ENCODE data around the gene CWF19L2. TPM values are rescaled to one million over a fixed set of nuclear protein-coding genes. Genes with fewer than 3 reads are reported as not detected.

The CWF19L2 gene
- total and polyA plus RNA-seq, 2 of the 8 experiments (the other 6 are each of a cell fraction or from before 2014, with no cell fraction given) = 2.2 to 16.6 TPM

GRCh38 chr11:107496011-107496410, 38.4 kb upstream of the CWF19L2 start:
- H3K4me3 ChIP-seq (ENCODE audit: extremely low read depth in 1 of 4, insufficient read depth in 2 of 4, low read depth in 3 of 4, low read length in 4 of 4) = no peak overlapping the region
- DNase-seq (ENCODE audit: low read depth in 1 of 2, low spot score in 2 of 2) (no peak), FAIRE-seq (peak; percentile 13)
- no peak overlapping the region for H2BK20ac ChIP-seq (ENCODE audit: low read length)
- no peak overlapping the region for H2AFZ ChIP-seq (ENCODE audit: low read length)
- WGBS, 2 experiments (ENCODE audit: extremely low coverage in 1 of 2, insufficient coverage in 1 of 2, insufficient read length in 1 of 2, insufficient replicate concordance in 2 of 2, low coverage in 1 of 2, low lambda C conversion rate in 2 of 2, missing lambda C conversion rate in 1 of 2) = 86% methylated on average over 4 of the region's 4 CpGs; no CpG with 5 or more reads in 1 of the 2 experiments
- no peak overlapping the region for H2BK12ac ChIP-seq (ENCODE audit: low read depth, low read length)
- no peaks in the 10 kb centered on the region for H3K23me2 ChIP-seq (ENCODE audit: low read depth, low read length)
- H3K23ac ChIP-seq (ENCODE audit: insufficient read length) = no peak overlapping the region
- H2BK15ac ChIP-seq (ENCODE audit: low read length) = no peak overlapping the region
- ChIA-PET CTCF (ENCODE audit: partially characterized antibody) (no interaction called here), POLR2A (ENCODE audit: partially characterized antibody) (no interaction called here)
- H3K4me2 ChIP-seq (ENCODE audit: insufficient read depth in 1 of 2, low read depth in 2 of 2, low read length in 2 of 2) = no peak overlapping the region
- H2AK5ac ChIP-seq (ENCODE audit: low read depth, low read length) = no peak overlapping the region
- H3K56ac ChIP-seq (replicated peaks; ENCODE audit: insufficient read length, low read depth, low read length) = no peak overlapping the region
- no peak overlapping the region for H4K91ac ChIP-seq (replicated peaks; ENCODE audit: insufficient read length, low read length)
- H3K27ac ChIP-seq (ENCODE audit: low read depth, low read length) = no peak overlapping the region
- H3K9ac ChIP-seq (replicated peaks in 1 of 4; ENCODE audit: extremely low read depth in 1 of 4, low read depth in 3 of 4, low read length in 3 of 4) = no peak overlapping the region
- H2BK120ac ChIP-seq (replicated peaks; ENCODE audit: low read depth, low read length) = no peak overlapping the region
- no peaks in the 10 kb centered on the region for H3K9me3 ChIP-seq (ENCODE audit: insufficient read depth in 2 of 2, low read depth in 1 of 2, low read length in 1 of 2)
- no peak overlapping the region for H3K14ac ChIP-seq (ENCODE audit: insufficient read length)
- H4K8ac ChIP-seq (ENCODE audit: extremely low read depth, insufficient read depth, low read length) = no peak overlapping the region
- no peaks in the 10 kb centered on the region for H3K79me2 ChIP-seq (ENCODE audit: control insufficient read depth in 1 of 2, insufficient read depth in 2 of 2, low read length in 2 of 2)
- no peak for TF ChIP-seq RAD21 (IDR thresholded peaks at IDR 0.05 in 1 of 2, conservative IDR thresholded peaks at IDR 0.05 in 1 of 2; ENCODE audit: low read depth in 2 of 2, low read length in 2 of 2)
- TF ChIP-seq CBX8 (IDR thresholded peaks at IDR 0.05; ENCODE audit: borderline replicate concordance, low read depth, low read length) = no peak
- TF ChIP-seq KDM4A (IDR thresholded peaks at IDR 0.05; ENCODE audit: low read depth, low read length, severe bottlenecking) = no peak
- TF ChIP-seq CHD1 (IDR thresholded peaks at IDR 0.05; ENCODE audit: low read depth, low read length) = no peak
- TF ChIP-seq SRF (IDR thresholded peaks at IDR 0.05; ENCODE audit: low read depth, low read length) = no peak
- no peak for TF ChIP-seq POLR2AphosphoS5 (IDR thresholded peaks at IDR 0.05; ENCODE audit: low read depth, low read length)
- TF ChIP-seq CREB1 (IDR thresholded peaks at IDR 0.05) = no peak
- TF ChIP-seq NRF1 (IDR thresholded peaks at IDR 0.05; ENCODE audit: low read depth, low read length) = no peak
- no peak for TF ChIP-seq CTBP2 (IDR thresholded peaks at IDR 0.05; ENCODE audit: borderline replicate concordance, insufficient read depth, insufficient read length, low read length)
- TF ChIP-seq RXRA (IDR thresholded peaks at IDR 0.05; ENCODE audit: insufficient read depth, low read depth, low read length) = no peak
- TF ChIP-seq SP2 (IDR thresholded peaks at IDR 0.05; ENCODE audit: low read length) = no peak
- H3K4me1 ChIP-seq (replicated peaks in 1 of 4; ENCODE audit: control insufficient read depth in 3 of 4, insufficient read depth in 4 of 4, low read length in 3 of 4) = no peaks in the 10 kb centered on the region
- no peaks in the 10 kb centered on the region for H3K36me3 ChIP-seq (ENCODE audit: control insufficient read depth in 2 of 4, insufficient read depth in 4 of 4, low read length in 3 of 4)
- no peak overlapping the region for H4K5ac ChIP-seq (ENCODE audit: insufficient read length, low read depth, low read length)
- no peak overlapping the region for H3K4ac ChIP-seq (replicated peaks; ENCODE audit: insufficient read length, low read depth, low read length)
- no peaks in the 10 kb centered on the region for H3K27me3 ChIP-seq (replicated peaks in 1 of 4; ENCODE audit: control insufficient read depth in 3 of 4, extremely low read depth in 1 of 4, insufficient read depth in 3 of 4, low read length in 3 of 4)
- H3K79me1 ChIP-seq (ENCODE audit: low read depth, low read length) = no peaks in the 10 kb centered on the region
- H3K18ac ChIP-seq (ENCODE audit: extremely low read depth, low read length) = no peak overlapping the region
- no peak overlapping the region for H2BK5ac ChIP-seq (ENCODE audit: low read depth, low read length)
- H4K20me1 ChIP-seq (replicated peaks in 1 of 2; ENCODE audit: control insufficient read depth in 1 of 2, insufficient read depth in 2 of 2, low read length in 2 of 2) = no peaks in the 10 kb centered on the region
